Spleen (tissue), 11 donors: ENCODE results near the gene R3HCC1L. TPM values are rescaled to one million over a fixed set of nuclear protein-coding genes. Genes with fewer than 3 reads are reported as not detected.

Experiments used
- DNase-seq: peaks from one replicate; pipeline ENCODE4 v3.0.0-alpha.2; 2020
- H3K27ac ChIP-seq, 8 donors: fragments of 200-600 bp; sonication (generic) in 7 of 8; 1 replicate in 4 of 8; 2 replicates in 4 of 8; pipeline versions ENCODE4 v1.5.0 to v1.8.0; 2016 to 2021; ENCODE audit warnings: inconsistent platforms in 4 of 8, mild to moderate bottlenecking in 4 of 8, moderate library complexity in 1 of 8
- H3K27me3 ChIP-seq, 7 donors: fragments of 200-600 bp; sonication (generic) in 6 of 7; replicated peaks in 1 of 7; 1 replicate in 4 of 7; 2 replicates in 3 of 7; pipeline versions ENCODE4 v1.5.0 to v1.8.0; 2016 to 2021; ENCODE audit warnings: inconsistent platforms in 3 of 7, mild to moderate bottlenecking in 1 of 7
- H3K36me3 ChIP-seq, 6 donors: fragments of 200-600 bp; sonication (generic) in 5 of 6; 1 replicate in 4 of 6; 2 replicates in 2 of 6; pipeline versions ENCODE4 v1.5.0 to v1.8.0; 2016 to 2021; ENCODE audit warnings: inconsistent platforms in 2 of 6
- H3K4me1 ChIP-seq, 6 donors: fragments of 200-600 bp; sonication (generic) in 5 of 6; 1 replicate in 3 of 6; 2 replicates in 3 of 6; pipeline versions ENCODE4 v1.5.0 to v1.8.0; 2016 to 2021; ENCODE audit warnings: inconsistent platforms in 3 of 6
- H3K4me3 ChIP-seq, 8 donors: fragments of 200-600 bp; sonication (generic) in 7 of 8; 1 replicate in 4 of 8; 2 replicates in 4 of 8; pipeline versions ENCODE4 v1.5.0 to v1.8.0; 2016 to 2021; ENCODE audit warnings: inconsistent platforms in 4 of 8, mild to moderate bottlenecking in 4 of 8, moderate library complexity in 2 of 8
- H3K9me3 ChIP-seq, 8 donors: fragments of 200-600 bp; sonication (generic) in 7 of 8; 1 replicate in 4 of 8; 2 replicates in 4 of 8; pipeline versions ENCODE4 v1.5.0 to v1.8.0; 2016 to 2021; ENCODE audit warnings: inconsistent platforms in 4 of 8
- CTCF ChIP-seq, 11 experiments: fragments of 200-600 bp in 7 of 11; fragments of 450-650 bp in 4 of 11; sonication (generic) in 4 of 11; IDR thresholded peaks in 8 of 11; conservative IDR thresholded peaks in 3 of 11; 1 replicate in 7 of 11; 2 replicates in 4 of 11; pipeline versions ENCODE4 v1.4.0 to v1.8.0; 2016 to 2021; ENCODE audit warnings: antibody characterized with exemption in 11 of 11, inconsistent platforms in 4 of 11, mild to moderate bottlenecking in 1 of 11
- POLR2A ChIP-seq, 3 donors: fragments of 450-650 bp; IDR thresholded peaks; one replicate each; pipeline ENCODE4 v1.5.1; 2017; ENCODE audit warnings: antibody characterized with exemption in 3 of 3, mild to moderate bottlenecking in 1 of 3
- POLR2AphosphoS5 ChIP-seq, 3 donors: sonication (generic); formaldehyde crosslinking; IDR thresholded peaks; one replicate each; pipeline ENCODE4 v1.5.1; 2017; ENCODE audit warnings: antibody characterized with exemption in 3 of 3
- WGBS, 5 donors: extraction: QIAGEN DNeasy Blood & Tissue Kit in 3 of 5; methylation state at CpG; one replicate each; pipeline versions ENCODE4 v1.1.5 to v1.1.7; 2013 to 2018; 5-methylcytosine and 5-hydroxymethylcytosine counted together
- intact Hi-C: fragments of 100-400 bp; cut with DNase I; formaldehyde crosslinking; loops from one replicate; pipeline ENCODE4 v1.15.0; 2023; ENCODE audit warnings: low total_unique reads
- polyA plus RNA-seq, 3 donors: library from polyadenylated mRNA; stranded (reverse); fragments of 200-250 nt; gene quantifications; one replicate each; pipeline ENCODE4 v1.2.1, GENCODE V29; 2013
- total RNA-seq, 7 donors: library from RNA; depleted of rRNA in 3 of 7; stranded (reverse); fragments of >200 nt in 3 of 7; fragmentation: NEBNext Ultra II Directional in 4 of 7; extraction: Animal tissue kit (Norgen Biotek cat#: 25700) in 4 of 7; gene quantifications; one replicate each; pipeline versions ENCODE4 v1.1.0 to v1.2.1, GENCODE V29; 2016 to 2021
- donor health status: healthy with polysubstance abuse.
- donor health status: DM: no; HTN: no; CAD: no; lungs with moderate emphysema.
- donor health status: DM: no; HTN: no; CAD: no.
- donor health status: Bipolar disorder and iron deficiency.
- donor health status: healthy.
- donor health status: DM: no; HTN: no; CAD: no.
- donor health status: DM: yes; HTN: yes; CAD: no.

Gene R3HCC1L
- total and polyA plus RNA-seq, 10 donors = 9.0 to 21.2 (median 18.5) TPM

- no peaks in the 10 kb centered on the region for H3K36me3 ChIP-seq
- no peaks in the 10 kb centered on the region for H3K4me1 ChIP-seq
- H3K4me3 ChIP-seq = no peak overlapping the region
- peaks cover 0 to 19% (median 0%) of the 10 kb centered on the region in 7 donors for H3K27me3 ChIP-seq
- no peak for DNase-seq
- WGBS, 5 donors = 90 to 93% (median 91%) methylated on average over 12 of the region's 12 CpGs
- TF ChIP-seq CTCF (IDR thresholded peaks at IDR 0.05 in 8 of 11, conservative IDR thresholded peaks at IDR 0.05 in 3 of 11) (no peak), POLR2A (IDR thresholded peaks at IDR 0.05) (no peak)
- peaks cover 0 to 9% (median 7%) of the 10 kb centered on the region in 8 donors for H3K9me3 ChIP-seq
- intact Hi-C loops = no loop called here
- no peak overlapping the region for H3K27ac ChIP-seq
Measured at GRCh38 chr10:98286419-98286818, 152.0 kb downstream of the R3HCC1L start.

DNA sequence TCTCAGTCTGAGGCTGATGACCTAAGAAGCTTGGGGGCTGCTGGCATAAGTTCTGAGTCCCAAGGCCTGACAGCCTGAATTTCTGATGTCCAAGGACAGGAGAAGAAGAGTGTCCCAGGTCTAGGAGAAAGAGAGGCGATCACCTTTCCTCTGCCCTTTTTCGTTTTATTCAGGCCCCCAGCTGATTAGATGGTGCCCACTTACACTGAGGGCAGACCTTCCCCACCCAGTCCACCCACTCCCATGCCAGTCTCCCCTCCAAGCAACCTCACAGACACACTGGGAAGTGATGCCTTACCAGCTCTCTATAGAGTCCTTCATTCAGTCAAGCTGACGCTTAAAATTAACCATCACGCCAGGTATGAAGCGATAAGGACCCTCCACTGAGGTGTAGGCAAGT, 152.9 kb downstream of the R3HCC1L start:
- no peak for TF ChIP-seq POLR2A (IDR thresholded peaks at IDR 0.05)
- TF ChIP-seq POLR2AphosphoS5 (IDR thresholded peaks at IDR 0.05) = no peak
- no peak for TF ChIP-seq CTCF (IDR thresholded peaks at IDR 0.05 in 8 of 11, conservative IDR thresholded peaks at IDR 0.05 in 3 of 11)
- Histone ChIP-seq H3K27me3 (peaks cover 0 to 14% (median 0%) of the 10 kb centered on the region in 7 donors), H3K4me1 (no peaks in the 10 kb centered on the region), H3K36me3 (no peaks in the 10 kb centered on the region), H3K27ac (no peak overlapping the region), H3K4me3 (no peak overlapping the region), H3K9me3 (no peaks in the 10 kb centered on the region)
- 88 to 96% (median 91%) methylated on average over 5 of the region's 5 CpGs for WGBS, 5 donors
- no peak for DNase-seq
- intact Hi-C loops = no loop called here

DNA sequence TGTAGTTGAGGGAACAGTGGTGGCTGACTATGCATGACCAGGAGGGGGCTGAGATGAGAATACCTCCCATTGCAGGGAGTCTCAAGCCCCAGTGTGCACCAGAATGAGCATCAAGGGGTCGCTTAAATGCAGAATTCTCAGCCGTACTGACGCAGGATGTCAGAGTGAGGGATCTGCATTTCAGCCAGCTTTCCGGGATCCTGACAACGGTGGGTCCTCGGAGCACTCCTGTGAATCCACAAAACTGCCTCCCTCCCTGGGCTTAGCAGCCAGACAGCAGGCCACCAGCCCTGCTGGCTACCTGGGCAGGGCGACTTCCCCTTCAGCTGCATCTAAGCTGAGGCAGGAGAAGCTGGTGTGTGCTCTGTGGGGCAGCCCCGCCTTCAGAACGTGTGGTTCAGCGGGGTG, 155.3 kb downstream of the R3HCC1L start:
- WGBS, 5 donors = 83 to 86% (median 84%) methylated on average over 7 to 10 of the region's 10 CpGs
- Histone ChIP-seq H3K9me3 (no peaks in the 10 kb centered on the region), H3K4me1 (no peaks in the 10 kb centered on the region), H3K27me3 (peaks cover 0 to 16% (median 0%) of the 10 kb centered on the region in 7 donors), H3K27ac (no peak overlapping the region), H3K4me3 (no peak overlapping the region), H3K36me3 (no peaks in the 10 kb centered on the region)
- no peak for DNase-seq
- no peak for TF ChIP-seq POLR2AphosphoS5 (IDR thresholded peaks at IDR 0.05)
- TF ChIP-seq CTCF (IDR thresholded peaks at IDR 0.05 in 8 of 11, conservative IDR thresholded peaks at IDR 0.05 in 3 of 11) = no peak
- TF ChIP-seq POLR2A (IDR thresholded peaks at IDR 0.05) = no peak
- intact Hi-C loops = no loop called here

- H3K4me1 ChIP-seq = peaks cover 0 to 16% (median 0%) of the 10 kb centered on the region in 6 donors
- DNase-seq = no peak
- 37 to 75% (median 63%) methylated on average over 4 of the region's 4 CpGs for WGBS, 5 donors
- H3K36me3 ChIP-seq = no peaks in the 10 kb centered on the region
- H3K9me3 ChIP-seq = no peaks in the 10 kb centered on the region
- H3K27ac ChIP-seq = peak overlapping the region in 6 of 8 donors; percentile 6 to 56 (median 26)
- H3K4me3 ChIP-seq = no peak overlapping the region
- H3K27me3 ChIP-seq = peaks cover 0 to 38% (median 0%) of the 10 kb centered on the region in 7 donors
- intact Hi-C loops = no loop called here
- no peak for TF ChIP-seq POLR2AphosphoS5 (IDR thresholded peaks at IDR 0.05)
- no peak for TF ChIP-seq CTCF (IDR thresholded peaks at IDR 0.05 in 8 of 11, conservative IDR thresholded peaks at IDR 0.05 in 3 of 11)
- TF ChIP-seq POLR2A (IDR thresholded peaks at IDR 0.05) = no peak
Measured at GRCh38 chr10:98292971-98293370, 158.5 kb downstream of the R3HCC1L start.
